Karpas-422 (cell line): Measurements from ENCODE around the gene SH3TC1. TPM values are rescaled to one million over a fixed set of nuclear protein-coding genes. Genes with fewer than 3 reads are reported as not detected.

Source experiments
- DNase-seq: peaks from one replicate; pipeline ENCODE4 v3.0.0-alpha.2; 2015
- H2AFZ ChIP-seq: fragments of 200-600 bp; sonication (generic); 2 replicates; pipeline ENCODE4 v1.6.1; 2014; ENCODE audit warnings: antibody characterized with exemption, low read length, mixed read lengths
- H3K27ac ChIP-seq: fragments of 200-600 bp; sonication (generic); 2 replicates; pipeline ENCODE4 v1.5.1; 2014; ENCODE audit warnings: mild to moderate bottlenecking, low read length, moderate library complexity
- H3K27me3 ChIP-seq: fragments of 200-600 bp; sonication (generic); 2 replicates; pipeline ENCODE4 v1.6.1; 2014; ENCODE audit warnings: low read length, mixed read lengths
- H3K36me3 ChIP-seq: fragments of 200-600 bp; sonication (generic); 2 replicates; pipeline ENCODE4 v1.6.1; 2014; ENCODE audit warnings: low read length, mixed read lengths; ENCODE audit not compliant: insufficient read depth
- H3K4me1 ChIP-seq: fragments of 200-600 bp; sonication (generic); 2 replicates; pipeline ENCODE4 v1.6.1; 2014; ENCODE audit warnings: mild to moderate bottlenecking, low read length, mixed read lengths
- H3K4me2 ChIP-seq: fragments of 200-600 bp; sonication (generic); 2 replicates; pipeline ENCODE4 v1.6.1; 2014; ENCODE audit warnings: low read length, low read depth, mild to moderate bottlenecking; ENCODE audit not compliant: poor library complexity, severe bottlenecking
- H3K4me3 ChIP-seq: fragments of 200-600 bp; sonication (generic); 2 replicates; pipeline ENCODE4 v1.5.1; 2014; ENCODE audit warnings: mild to moderate bottlenecking, antibody characterized with exemption, low read length, mixed read lengths
- H3K79me2 ChIP-seq: fragments of 200-600 bp; sonication (generic); 2 replicates; pipeline ENCODE4 v1.6.1; 2014; ENCODE audit warnings: mild to moderate bottlenecking, low read length, mixed read lengths
- H3K9ac ChIP-seq: fragments of 200-600 bp; sonication (generic); 2 replicates; pipeline ENCODE4 v1.6.0; 2014; ENCODE audit warnings: low read length
- H3K9me2 ChIP-seq: fragments of 200-600 bp; sonication (generic), shearing (Covaris generic); replicated peaks from 2 replicates; pipeline ENCODE4 v1.6.0; 2014; ENCODE audit warnings: mild to moderate bottlenecking, low read length, moderate library complexity; ENCODE audit not compliant: insufficient read depth
- H3K9me3 ChIP-seq: fragments of 300-700, 200-600 bp; sonication (generic); 2 replicates; pipeline ENCODE4 v1.6.1; 2014; ENCODE audit warnings: low read length, mixed read lengths
- H4K20me1 ChIP-seq: fragments of 200-600 bp; sonication (generic); 2 replicates; pipeline ENCODE4 v1.6.1; 2014; ENCODE audit warnings: mild to moderate bottlenecking, antibody characterized with exemption, low read length, low read depth; ENCODE audit not compliant: insufficient read depth
- total RNA-seq: library from RNA; depleted of rRNA; stranded (reverse); fragments of >200 nt; shearing (Covaris generic); gene quantifications from 2 replicates; pipeline ENCODE4 v1.2.3, GENCODE V29; 2014; ENCODE audit warnings: low replicate concordance

Gene SH3TC1
- total RNA-seq, 1 experiment from 2014 or later = 6.9 TPM

DNA sequence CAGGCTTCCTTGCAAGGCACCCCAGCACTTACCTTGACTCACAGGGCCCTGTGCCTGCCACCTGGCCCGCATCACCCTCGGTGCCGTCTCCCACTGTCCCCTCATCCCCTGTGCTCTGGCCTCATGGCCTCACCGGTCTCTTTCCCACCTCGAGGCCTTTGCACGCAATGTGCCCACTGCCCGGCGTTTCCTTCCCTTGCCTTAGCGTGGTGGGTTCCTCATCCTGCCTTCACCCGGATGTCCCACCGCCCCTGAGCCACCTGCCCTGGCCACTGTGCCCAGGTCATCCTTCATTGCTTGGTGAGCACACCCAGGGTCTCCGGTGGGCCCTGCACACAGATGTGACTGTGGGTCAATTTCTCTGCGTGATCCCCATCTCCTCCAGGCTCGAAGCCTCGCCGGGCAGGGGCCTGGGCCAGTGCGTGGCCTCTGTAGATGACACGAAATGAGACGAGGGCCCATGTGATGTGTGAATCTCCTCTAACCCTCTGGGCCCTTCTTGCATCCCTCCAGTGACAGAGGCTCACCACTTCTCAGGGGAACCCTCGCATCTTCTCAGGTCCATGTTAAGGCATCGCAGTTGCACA is 75.1 kb downstream of the SH3TC1 start:
- H3K27ac ChIP-seq = no peak overlapping the region
- H3K4me1 ChIP-seq = no peaks in the 10 kb centered on the region
- H3K79me2 ChIP-seq = no peaks in the 10 kb centered on the region
- H3K9ac ChIP-seq = no peak overlapping the region
- H3K9me2 ChIP-seq = no peaks in the 10 kb centered on the region
- DNase-seq = no peak
- no peaks in the 10 kb centered on the region for H3K36me3 ChIP-seq
- no peaks in the 10 kb centered on the region for H3K9me3 ChIP-seq
- no peak overlapping the region for H3K4me3 ChIP-seq
- no peak overlapping the region for H3K4me2 ChIP-seq
- H4K20me1 ChIP-seq = no peaks in the 10 kb centered on the region
- H3K27me3 ChIP-seq = no peaks in the 10 kb centered on the region
- H2AFZ ChIP-seq = no peak overlapping the region

DNA sequence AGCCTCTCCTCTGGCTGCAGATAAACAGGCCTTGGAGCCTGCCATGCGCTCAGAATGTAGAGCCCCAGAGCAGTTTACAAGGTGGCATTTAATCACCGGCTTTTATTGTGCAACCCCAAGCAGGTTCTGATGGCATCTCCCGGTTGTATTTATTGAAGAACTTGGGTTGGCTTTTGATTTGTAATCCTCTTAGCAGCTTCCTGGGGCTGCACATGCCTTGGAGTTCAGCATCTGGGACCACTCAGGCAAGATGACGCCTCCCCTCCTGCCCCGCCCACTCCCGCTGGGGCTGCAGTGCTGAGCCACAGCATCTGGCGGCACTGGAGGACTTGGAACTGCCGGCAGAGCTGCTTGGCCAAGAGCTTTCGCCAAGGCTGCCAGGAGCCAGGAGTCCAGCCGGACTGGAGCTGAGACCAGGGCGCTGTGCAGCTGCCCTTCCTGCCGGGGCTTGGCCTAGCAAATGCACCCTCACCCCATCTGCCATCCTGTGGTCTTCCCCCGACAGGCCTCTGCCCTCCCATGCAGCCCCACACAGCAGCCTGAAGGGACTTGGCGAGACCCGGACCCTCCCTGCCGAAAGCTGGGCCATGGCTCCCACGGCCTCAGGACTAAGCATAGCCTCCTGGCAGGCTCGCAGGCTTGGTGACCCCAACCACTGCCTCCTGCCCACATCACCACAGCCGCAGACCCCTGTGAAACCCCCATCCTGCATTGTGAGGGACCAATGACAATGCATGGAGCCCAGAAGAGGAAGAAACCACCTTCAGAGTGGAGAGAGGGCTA is 75.9 kb downstream of the SH3TC1 start:
- Histone ChIP-seq H3K9ac (no peak overlapping the region), H3K79me2 (no peaks in the 10 kb centered on the region)
- no peak for DNase-seq

DNA sequence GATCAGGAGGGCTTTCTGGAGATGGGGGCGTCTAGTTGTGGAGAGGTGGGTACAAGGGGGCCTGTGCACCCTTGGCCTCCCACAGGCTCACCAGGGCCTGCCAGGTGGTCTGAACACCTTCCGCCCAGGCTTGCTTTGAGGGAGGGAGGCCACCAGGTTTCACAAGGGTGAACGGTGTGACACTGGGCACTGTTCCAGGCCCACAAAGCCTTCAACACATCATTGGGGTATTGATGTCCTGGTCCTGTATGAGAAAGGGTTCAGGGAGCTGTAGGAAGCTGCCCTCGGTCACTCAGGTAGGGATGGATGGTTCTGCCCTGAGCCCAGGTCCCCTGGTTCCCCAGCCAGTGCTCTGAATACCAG is 76.4 kb downstream of the SH3TC1 start:
- DNase-seq = no peak

More for the DNA sequence above, 75.9 kb downstream of the SH3TC1 start:
- Histone ChIP-seq H3K4me2 (no peak overlapping the region), H3K4me1 (no peaks in the 10 kb centered on the region), H3K36me3 (no peaks in the 10 kb centered on the region), H2AFZ (no peak overlapping the region), H4K20me1 (no peaks in the 10 kb centered on the region), H3K27me3 (no peaks in the 10 kb centered on the region), H3K27ac (no peak overlapping the region), H3K9me3 (no peaks in the 10 kb centered on the region), H3K4me3 (no peak overlapping the region), H3K9me2 (no peaks in the 10 kb centered on the region)

DNA sequence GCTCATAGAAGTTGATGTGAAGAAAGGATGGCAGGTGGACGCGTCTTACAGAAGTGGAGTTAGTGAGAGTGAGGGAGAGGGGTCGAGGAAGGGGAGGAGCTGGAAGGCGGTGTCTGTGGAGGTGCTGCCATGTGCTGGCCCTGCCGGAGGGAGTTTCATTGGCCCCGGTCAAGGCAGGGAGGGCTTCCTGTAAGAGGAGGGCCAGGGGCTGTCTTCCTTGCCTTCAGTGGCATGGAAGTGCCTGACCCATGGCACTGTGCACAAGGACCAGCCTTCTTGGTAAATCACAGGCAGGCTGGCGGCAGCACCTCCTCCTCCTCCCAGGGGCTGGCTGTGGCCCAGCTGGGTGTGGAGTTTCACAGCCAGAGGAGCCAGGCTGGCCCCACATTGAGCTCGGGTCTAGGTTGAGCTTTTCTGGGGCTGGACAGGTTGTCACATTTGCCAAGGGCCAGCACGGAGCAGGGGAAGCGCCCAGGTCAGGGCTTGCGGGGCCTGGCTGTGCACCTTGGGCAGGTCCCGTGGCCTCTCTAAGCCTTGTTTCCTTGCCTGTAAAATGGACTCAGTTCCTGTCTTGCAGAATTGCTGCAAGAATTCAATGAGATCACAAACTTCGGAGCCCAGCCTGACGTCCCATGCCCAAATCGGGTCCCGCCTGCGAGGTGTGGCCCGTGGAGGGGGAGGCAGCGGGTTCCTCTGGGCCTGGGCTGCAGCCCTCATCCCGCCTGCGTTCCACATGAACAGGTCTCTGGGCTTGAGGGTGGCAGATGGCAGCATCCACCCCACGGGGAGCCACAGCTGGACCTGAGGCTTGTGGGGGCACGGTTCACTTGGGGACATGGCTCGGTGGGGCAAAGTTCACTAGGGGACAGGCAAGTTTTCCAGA is 77.5 kb downstream of the SH3TC1 start:
- DNase-seq = no peak
- Histone ChIP-seq H3K27me3 (no peaks in the 10 kb centered on the region), H3K4me3 (no peak overlapping the region), H3K4me1 (no peaks in the 10 kb centered on the region), H3K4me2 (no peak overlapping the region), H2AFZ (no peak overlapping the region), H3K79me2 (no peaks in the 10 kb centered on the region), H3K9ac (no peak overlapping the region), H3K36me3 (no peaks in the 10 kb centered on the region), H3K27ac (no peak overlapping the region), H4K20me1 (no peaks in the 10 kb centered on the region), H3K9me3 (no peaks in the 10 kb centered on the region), H3K9me2 (no peaks in the 10 kb centered on the region)

More for the DNA sequence above, 76.4 kb downstream of the SH3TC1 start:
- Histone ChIP-seq H3K9me3 (no peaks in the 10 kb centered on the region), H3K27ac (no peak overlapping the region), H2AFZ (no peak overlapping the region), H3K27me3 (no peaks in the 10 kb centered on the region), H3K79me2 (no peaks in the 10 kb centered on the region), H3K9me2 (no peaks in the 10 kb centered on the region), H3K4me1 (no peaks in the 10 kb centered on the region), H3K4me2 (no peak overlapping the region), H4K20me1 (no peaks in the 10 kb centered on the region), H3K4me3 (no peak overlapping the region), H3K36me3 (no peaks in the 10 kb centered on the region), H3K9ac (no peak overlapping the region)

DNA sequence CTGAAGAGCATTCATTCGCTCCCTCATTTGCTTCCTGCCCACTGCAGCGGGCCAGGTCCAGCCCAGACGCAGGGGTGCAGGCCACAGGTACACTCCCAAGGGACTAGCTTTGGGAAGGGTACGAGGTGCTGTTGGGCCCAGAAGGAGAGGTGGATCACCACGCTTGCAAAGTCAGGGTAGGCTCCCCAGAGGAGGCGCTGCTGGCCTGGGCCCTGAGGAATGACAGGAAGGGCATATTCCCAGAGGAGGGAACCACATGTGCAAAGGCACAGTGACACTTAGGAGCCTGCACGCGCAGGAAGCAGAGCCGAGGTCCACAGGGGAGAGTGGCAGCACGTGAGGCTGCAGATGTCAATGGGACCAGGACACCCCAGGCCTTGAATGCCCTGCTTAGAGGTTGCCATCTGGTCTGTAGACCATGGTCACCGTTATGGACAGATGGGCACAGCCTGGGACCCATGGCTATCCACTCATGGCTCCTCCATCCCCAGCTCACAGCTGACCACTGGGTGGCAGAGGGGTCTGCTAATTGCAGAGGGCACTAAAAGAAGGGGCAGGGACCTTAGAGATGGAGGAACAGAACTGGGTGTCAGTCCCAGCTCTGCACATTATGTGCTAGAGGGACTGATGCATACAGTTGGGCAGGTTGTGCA is 78.4 kb downstream of the SH3TC1 start:
- Histone ChIP-seq H3K4me1 (no peaks in the 10 kb centered on the region), H4K20me1 (no peaks in the 10 kb centered on the region), H3K36me3 (no peaks in the 10 kb centered on the region), H3K9me3 (no peaks in the 10 kb centered on the region), H2AFZ (no peak overlapping the region), H3K79me2 (no peaks in the 10 kb centered on the region), H3K27ac (no peak overlapping the region), H3K4me3 (no peak overlapping the region), H3K4me2 (no peak overlapping the region), H3K9ac (no peak overlapping the region), H3K27me3 (no peaks in the 10 kb centered on the region), H3K9me2 (no peaks in the 10 kb centered on the region)
- no peak for DNase-seq

DNA sequence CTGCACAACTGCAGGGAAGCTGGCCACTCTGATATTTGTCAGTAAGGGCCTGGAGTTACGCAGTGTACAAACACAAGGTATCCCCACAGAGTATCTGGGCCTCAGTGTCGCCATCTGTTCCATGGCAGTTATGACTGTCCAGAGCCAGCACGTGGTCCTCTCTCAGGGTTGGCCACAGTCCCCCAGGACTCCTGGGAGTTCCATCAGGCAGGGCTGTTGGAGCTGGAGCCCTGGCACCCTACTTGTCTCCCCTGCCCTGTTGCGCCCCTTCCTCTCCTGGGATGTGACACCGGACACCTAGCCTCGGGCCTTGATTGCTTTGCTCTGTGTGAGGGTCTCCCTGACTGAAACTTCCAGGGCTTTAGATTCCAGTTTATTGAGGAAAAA is 78.9 kb downstream of the SH3TC1 start:
- H3K9ac ChIP-seq = no peak overlapping the region
- H3K27ac ChIP-seq = no peak overlapping the region
- no peaks in the 10 kb centered on the region for H3K9me2 ChIP-seq
- no peaks in the 10 kb centered on the region for H3K36me3 ChIP-seq
- H4K20me1 ChIP-seq = no peaks in the 10 kb centered on the region
- no peak overlapping the region for H3K4me2 ChIP-seq
- H3K9me3 ChIP-seq = no peaks in the 10 kb centered on the region
- H3K27me3 ChIP-seq = no peaks in the 10 kb centered on the region
- DNase-seq = no peak
- H3K4me1 ChIP-seq = no peaks in the 10 kb centered on the region
- H3K79me2 ChIP-seq = no peaks in the 10 kb centered on the region
- no peak overlapping the region for H3K4me3 ChIP-seq
- H2AFZ ChIP-seq = no peak overlapping the region

DNA sequence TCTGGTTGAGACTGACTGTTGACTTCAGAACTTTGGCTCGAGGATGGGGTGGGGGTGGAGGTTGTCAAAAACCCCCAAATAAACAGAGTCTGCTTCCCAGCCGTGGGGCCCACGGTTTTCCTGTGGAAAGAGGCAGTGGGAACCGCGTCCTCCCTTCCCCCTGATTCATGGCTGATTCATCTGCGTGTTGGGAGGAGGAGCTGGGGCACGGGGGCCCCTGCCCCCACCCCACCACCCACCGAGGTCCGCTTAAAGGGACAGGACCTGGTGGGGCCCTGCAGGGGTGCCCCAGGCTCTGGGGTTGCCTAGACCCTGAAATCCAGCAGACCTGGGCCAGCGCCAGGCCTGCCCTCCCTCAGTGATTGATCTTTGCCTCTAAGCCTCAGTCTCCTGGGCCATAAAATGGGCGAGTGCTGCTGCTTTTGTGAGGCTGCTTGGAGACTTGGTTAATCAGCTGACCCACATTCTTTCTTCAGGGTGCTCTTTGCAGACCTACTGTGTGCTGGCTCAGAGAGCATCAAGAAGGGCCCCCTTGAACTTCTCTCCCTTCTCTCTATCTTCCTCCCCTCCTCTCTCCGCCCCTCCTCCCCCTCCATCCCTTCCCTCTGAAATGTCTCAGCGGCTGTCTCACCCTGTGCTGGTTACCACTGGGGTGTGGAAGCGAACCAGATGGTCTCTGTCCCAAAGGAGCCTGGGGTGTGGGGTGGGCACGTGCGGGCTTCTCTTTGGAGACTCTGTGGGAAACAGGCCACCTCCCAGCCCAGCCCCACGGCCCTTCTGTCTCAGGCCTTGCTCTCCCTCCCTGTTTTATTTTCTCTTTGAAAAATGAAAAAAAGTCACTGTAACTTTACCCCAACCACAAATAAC is 79.6 kb downstream of the SH3TC1 start:
- Histone ChIP-seq H3K27me3 (no peaks in the 10 kb centered on the region), H3K4me2 (no peak overlapping the region), H2AFZ (no peak overlapping the region), H3K79me2 (no peaks in the 10 kb centered on the region), H3K9me3 (no peaks in the 10 kb centered on the region), H3K4me3 (no peak overlapping the region), H3K9ac (no peak overlapping the region), H4K20me1 (no peaks in the 10 kb centered on the region), H3K4me1 (no peaks in the 10 kb centered on the region), H3K27ac (no peak overlapping the region), H3K9me2 (no peaks in the 10 kb centered on the region), H3K36me3 (no peaks in the 10 kb centered on the region)
- no peak for DNase-seq
